Spleen (tissue), 11 donors: ENCODE data around the gene TRAM2. TPM values are rescaled to one million over a fixed set of nuclear protein-coding genes. Genes with fewer than 3 reads are reported as not detected.

Source experiments
- DNase-seq: peaks from one replicate; pipeline ENCODE4 v3.0.0-alpha.2; 2020
- H3K27ac ChIP-seq, 8 donors: fragments of 200-600 bp; sonication (generic) in 7 of 8; 1 replicate in 4 of 8; 2 replicates in 4 of 8; pipeline versions ENCODE4 v1.5.0 to v1.8.0; 2016 to 2021; ENCODE audit warnings: inconsistent platforms in 4 of 8, mild to moderate bottlenecking in 4 of 8, moderate library complexity in 1 of 8
- H3K27me3 ChIP-seq, 7 donors: fragments of 200-600 bp; sonication (generic) in 6 of 7; replicated peaks in 1 of 7; 1 replicate in 4 of 7; 2 replicates in 3 of 7; pipeline versions ENCODE4 v1.5.0 to v1.8.0; 2016 to 2021; ENCODE audit warnings: inconsistent platforms in 3 of 7, mild to moderate bottlenecking in 1 of 7
- H3K36me3 ChIP-seq, 6 donors: fragments of 200-600 bp; sonication (generic) in 5 of 6; 1 replicate in 4 of 6; 2 replicates in 2 of 6; pipeline versions ENCODE4 v1.5.0 to v1.8.0; 2016 to 2021; ENCODE audit warnings: inconsistent platforms in 2 of 6
- H3K4me1 ChIP-seq, 6 donors: fragments of 200-600 bp; sonication (generic) in 5 of 6; 1 replicate in 3 of 6; 2 replicates in 3 of 6; pipeline versions ENCODE4 v1.5.0 to v1.8.0; 2016 to 2021; ENCODE audit warnings: inconsistent platforms in 3 of 6
- H3K4me3 ChIP-seq, 8 donors: fragments of 200-600 bp; sonication (generic) in 7 of 8; 1 replicate in 4 of 8; 2 replicates in 4 of 8; pipeline versions ENCODE4 v1.5.0 to v1.8.0; 2016 to 2021; ENCODE audit warnings: inconsistent platforms in 4 of 8, mild to moderate bottlenecking in 4 of 8, moderate library complexity in 2 of 8
- H3K9me3 ChIP-seq, 8 donors: fragments of 200-600 bp; sonication (generic) in 7 of 8; 1 replicate in 4 of 8; 2 replicates in 4 of 8; pipeline versions ENCODE4 v1.5.0 to v1.8.0; 2016 to 2021; ENCODE audit warnings: inconsistent platforms in 4 of 8
- POLR2A ChIP-seq, 3 donors: fragments of 450-650 bp; IDR thresholded peaks; one replicate each; pipeline ENCODE4 v1.5.1; 2017; ENCODE audit warnings: antibody characterized with exemption in 3 of 3, mild to moderate bottlenecking in 1 of 3
- POLR2AphosphoS5 ChIP-seq, 3 donors: sonication (generic); formaldehyde crosslinking; IDR thresholded peaks; one replicate each; pipeline ENCODE4 v1.5.1; 2017; ENCODE audit warnings: antibody characterized with exemption in 3 of 3
- whole genome bisulfite sequencing, 5 donors: extraction: QIAGEN DNeasy Blood & Tissue Kit in 3 of 5; methylation state at CpG; one replicate each; pipeline versions ENCODE4 v1.1.5 to v1.1.7; 2013 to 2018; 5-methylcytosine and 5-hydroxymethylcytosine counted together
- intact Hi-C: fragments of 100-400 bp; cut with DNase I; formaldehyde crosslinking; loops from one replicate; pipeline ENCODE4 v1.15.0; 2023; ENCODE audit warnings: low total_unique reads
- polyA plus RNA-seq, 3 donors: library from polyadenylated mRNA; stranded (reverse); fragments of 200-250 nt; gene quantifications; one replicate each; pipeline ENCODE4 v1.2.1, GENCODE V29; 2013
- total RNA-seq, 7 donors: library from RNA; depleted of rRNA in 3 of 7; stranded (reverse); fragments of >200 nt in 3 of 7; fragmentation: NEBNext Ultra II Directional in 4 of 7; extraction: Animal tissue kit (Norgen Biotek cat#: 25700) in 4 of 7; gene quantifications; one replicate each; pipeline versions ENCODE4 v1.1.0 to v1.2.1, GENCODE V29; 2016 to 2021
- TF ChIP-seq, protein P1 (sequence below), 11 experiments: fragments of 200-600 bp in 7 of 11; fragments of 450-650 bp in 4 of 11; sonication (generic) in 4 of 11; IDR thresholded peaks in 8 of 11; conservative IDR thresholded peaks in 3 of 11; 1 replicate in 7 of 11; 2 replicates in 4 of 11; pipeline versions ENCODE4 v1.4.0 to v1.8.0; 2016 to 2021; ENCODE audit warnings: antibody characterized with exemption in 11 of 11, inconsistent platforms in 4 of 11, mild to moderate bottlenecking in 1 of 11
- donor health status: healthy with polysubstance abuse.
- donor health status: DM: no; HTN: no; CAD: no; lungs with moderate emphysema.
- donor health status: DM: no; HTN: no; CAD: no.
- donor health status: Bipolar disorder and iron deficiency.
- donor health status: healthy.
- donor health status: DM: no; HTN: no; CAD: no.
- donor health status: DM: yes; HTN: yes; CAD: no.

Gene TRAM2
- total and polyA plus RNA-seq, 10 donors = 1.8 to 47.7 (median 32.3) TPM

DNA sequence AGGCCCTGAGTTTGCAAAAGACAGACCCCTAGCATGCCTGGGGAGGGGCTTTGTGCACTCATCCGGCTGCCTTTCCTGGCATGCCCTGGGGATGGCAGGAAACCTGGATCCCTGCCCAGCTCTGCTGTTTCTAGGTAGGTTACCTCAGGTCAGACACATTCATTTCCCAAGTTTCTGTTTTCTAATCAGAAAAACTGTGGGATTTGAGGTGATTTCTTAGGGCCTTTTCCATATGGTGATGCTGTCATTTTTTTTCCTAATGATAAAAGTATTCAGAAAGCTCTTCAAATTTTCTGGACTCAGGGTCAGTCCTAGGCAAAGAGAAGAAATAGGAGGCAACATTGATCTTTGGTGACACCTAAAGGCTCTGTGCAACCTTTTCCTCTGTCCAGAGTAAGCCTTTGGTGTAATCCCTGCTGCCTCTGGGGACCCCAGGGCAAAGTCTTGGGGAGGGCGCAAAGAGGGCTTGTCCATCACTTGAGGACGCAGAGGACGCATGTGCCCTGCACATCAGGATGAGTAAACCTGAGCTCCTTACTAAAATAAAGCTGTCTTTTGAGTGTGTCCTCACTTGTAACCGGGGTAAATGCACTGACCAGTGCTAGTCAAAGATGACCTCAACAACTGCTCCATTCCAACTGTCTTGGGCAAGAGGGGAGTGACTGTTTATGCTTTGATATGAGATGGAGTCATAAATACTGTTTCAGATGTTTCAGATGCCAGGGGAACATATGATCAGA is 13.5 kb upstream of the TRAM2 start:
- intact Hi-C loops = loop anchor here (10.0 kb wide), 1 partner anchor 64 kb away; no protein-coding TSS in a partner anchor

DNA sequence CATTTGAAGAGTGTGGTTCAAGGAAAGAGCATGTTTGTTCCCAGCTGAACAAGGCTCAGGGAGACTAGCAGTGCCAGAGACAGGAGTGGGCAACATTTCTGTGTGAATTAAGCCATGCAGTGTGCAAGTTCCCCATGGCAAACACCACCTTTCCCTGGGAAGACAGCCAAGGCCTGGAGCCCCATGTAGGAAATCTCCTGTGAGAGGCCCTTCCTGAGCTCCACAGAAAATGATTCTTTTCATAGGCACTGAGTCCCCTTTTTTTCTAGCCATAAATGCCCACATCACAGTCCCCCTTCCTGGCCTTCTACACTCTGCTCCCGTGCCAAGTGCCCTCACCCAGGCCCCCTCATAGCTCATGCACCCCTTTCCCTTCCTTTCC is 11.8 kb upstream of the TRAM2 start:
- peaks cover 0 to 6% (median 0%) of the 10 kb centered on the region in 6 donors for H3K4me1 ChIP-seq
- no peak for DNase-seq
- H3K27ac ChIP-seq = no peak overlapping the region
- H3K4me3 ChIP-seq = no peak overlapping the region
- H3K9me3 ChIP-seq = no peaks in the 10 kb centered on the region
- intact Hi-C loops = no loop called here
- 60 to 76% (median 69%) methylated on average over 1 of the region's 1 CpG for WGBS, 5 donors
- no peaks in the 10 kb centered on the region for H3K27me3 ChIP-seq
- TF ChIP-seq POLR2AphosphoS5 (IDR thresholded peaks at IDR 0.05) = no peak
- TF ChIP-seq, protein P1, sequence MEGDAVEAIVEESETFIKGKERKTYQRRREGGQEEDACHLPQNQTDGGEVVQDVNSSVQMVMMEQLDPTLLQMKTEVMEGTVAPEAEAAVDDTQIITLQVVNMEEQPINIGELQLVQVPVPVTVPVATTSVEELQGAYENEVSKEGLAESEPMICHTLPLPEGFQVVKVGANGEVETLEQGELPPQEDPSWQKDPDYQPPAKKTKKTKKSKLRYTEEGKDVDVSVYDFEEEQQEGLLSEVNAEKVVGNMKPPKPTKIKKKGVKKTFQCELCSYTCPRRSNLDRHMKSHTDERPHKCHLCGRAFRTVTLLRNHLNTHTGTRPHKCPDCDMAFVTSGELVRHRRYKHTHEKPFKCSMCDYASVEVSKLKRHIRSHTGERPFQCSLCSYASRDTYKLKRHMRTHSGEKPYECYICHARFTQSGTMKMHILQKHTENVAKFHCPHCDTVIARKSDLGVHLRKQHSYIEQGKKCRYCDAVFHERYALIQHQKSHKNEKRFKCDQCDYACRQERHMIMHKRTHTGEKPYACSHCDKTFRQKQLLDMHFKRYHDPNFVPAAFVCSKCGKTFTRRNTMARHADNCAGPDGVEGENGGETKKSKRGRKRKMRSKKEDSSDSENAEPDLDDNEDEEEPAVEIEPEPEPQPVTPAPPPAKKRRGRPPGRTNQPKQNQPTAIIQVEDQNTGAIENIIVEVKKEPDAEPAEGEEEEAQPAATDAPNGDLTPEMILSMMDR (IDR thresholded peaks at IDR 0.05 in 8 of 11, conservative IDR thresholded peaks at IDR 0.05 in 3 of 11) = no peak
- no peak for TF ChIP-seq POLR2A (IDR thresholded peaks at IDR 0.05)
- H3K36me3 ChIP-seq = no peaks in the 10 kb centered on the region

More for the DNA sequence above, 13.5 kb upstream of the TRAM2 start:
- no peaks in the 10 kb centered on the region for H3K36me3 ChIP-seq
- no peak for DNase-seq
- no peak for TF ChIP-seq POLR2AphosphoS5 (IDR thresholded peaks at IDR 0.05)
- TF ChIP-seq, protein P1 (IDR thresholded peaks at IDR 0.05 in 8 of 11, conservative IDR thresholded peaks at IDR 0.05 in 3 of 11) = no peak
- no peak for TF ChIP-seq POLR2A (IDR thresholded peaks at IDR 0.05)
- no peaks in the 10 kb centered on the region for H3K9me3 ChIP-seq
- H3K4me3 ChIP-seq = no peak overlapping the region
- H3K27me3 ChIP-seq = no peaks in the 10 kb centered on the region
- WGBS, 5 donors = 84 to 93% (median 89%) methylated on average over 5 of the region's 5 CpGs
- no peak overlapping the region for H3K27ac ChIP-seq
- H3K4me1 ChIP-seq = peaks cover 0 to 19% (median 10%) of the 10 kb centered on the region in 6 donors

DNA sequence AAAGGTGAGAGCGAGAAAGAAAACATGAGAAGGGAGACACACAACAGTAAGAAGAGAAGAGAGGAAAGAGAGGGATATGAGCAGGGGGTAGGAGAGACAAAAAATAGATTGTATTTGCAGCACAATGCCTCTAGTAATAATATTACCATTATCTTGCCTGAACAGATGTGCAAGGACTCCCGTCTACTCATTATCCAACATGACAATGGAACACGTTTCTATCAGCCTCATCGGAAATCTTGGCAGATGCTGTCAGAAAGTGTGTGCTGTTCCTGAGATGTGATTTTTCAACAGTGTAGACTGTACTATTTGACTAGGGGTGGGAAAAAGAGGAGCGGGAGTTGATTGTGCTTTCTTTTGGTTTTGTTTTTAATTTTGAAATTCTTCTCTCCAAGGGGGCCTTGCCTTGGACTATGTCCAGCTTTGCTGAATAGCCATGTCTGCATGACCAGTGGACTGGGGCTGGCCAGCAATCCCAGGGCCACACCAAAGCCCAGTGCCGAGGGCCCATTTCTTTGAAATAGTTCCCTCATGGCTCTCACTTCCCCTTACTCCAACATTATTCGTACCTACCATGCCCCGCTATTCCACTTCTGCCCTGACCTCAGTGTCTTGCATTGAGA is 11.3 kb upstream of the TRAM2 start:
- WGBS, 5 donors = 70 to 86% (median 72%) methylated on average over 8 of the region's 8 CpGs
- intact Hi-C loops = no loop called here

More for the DNA sequence above, 11.3 kb upstream of the TRAM2 start:
- TF ChIP-seq POLR2A (IDR thresholded peaks at IDR 0.05) (no peak), POLR2AphosphoS5 (IDR thresholded peaks at IDR 0.05) (no peak)
- TF ChIP-seq, protein P1 (IDR thresholded peaks at IDR 0.05 in 8 of 11, conservative IDR thresholded peaks at IDR 0.05 in 3 of 11) = no peak
- no peaks in the 10 kb centered on the region for H3K9me3 ChIP-seq
- H3K36me3 ChIP-seq = peaks cover 0 to under 1% (median 0%) of the 10 kb centered on the region in 6 donors
- H3K27me3 ChIP-seq = no peaks in the 10 kb centered on the region
- no peak overlapping the region for H3K27ac ChIP-seq
- H3K4me1 ChIP-seq = peaks cover 0 to 6% (median 0%) of the 10 kb centered on the region in 6 donors
- DNase-seq = no peak
- H3K4me3 ChIP-seq = no peak overlapping the region
